ENCODE data around the gene IQCF6.
"Not testable (repeated sequence)": the region's sequence is repeated elsewhere in the genome, so short reads cannot be mapped to it uniquely, and the experiment has no call there.

The IQCF6 gene

DNA sequence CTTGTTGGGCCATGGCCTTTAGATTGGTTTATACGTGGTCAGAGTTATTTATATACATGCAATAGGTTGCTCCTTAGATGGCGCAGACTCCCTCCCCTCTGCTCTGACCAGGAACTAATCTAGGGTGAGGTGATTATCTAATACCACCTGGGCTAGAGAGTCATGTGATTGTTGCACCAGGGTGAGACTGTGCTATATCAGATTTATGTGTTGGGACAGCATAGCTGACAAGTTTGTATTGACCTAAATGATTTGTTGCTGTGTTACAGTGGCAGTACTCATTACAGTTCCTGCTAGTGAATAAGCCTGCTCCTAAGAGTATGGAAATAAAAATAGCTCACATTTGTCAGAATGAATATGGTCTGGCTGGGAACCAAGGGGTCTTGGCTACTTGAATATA, 7.2 kb upstream of the IQCF6 start:
- no peak for DNase-seq

GRCh38 chr3:51778554-51778953, 483 bp downstream of the IQCF6 start:
- no peak for DNase-seq
- in situ Hi-C loops (cut with HindIII; ENCODE audit: low pct_ligation_motif_present, low pct_unique_long_range_greater_than_20kb, low sequenced_read_pairs): no loop called here

More for the DNA sequence above, 7.2 kb upstream of the IQCF6 start:
- in situ Hi-C loops (cut with HindIII; ENCODE audit: low pct_ligation_motif_present, low pct_unique_long_range_greater_than_20kb, low sequenced_read_pairs): no loop called here

GRCh38 chr3:51777985-51778384, 1.1 kb downstream of the IQCF6 start:
- no peak for DNase-seq
- in situ Hi-C loops (cut with HindIII; ENCODE audit: low pct_ligation_motif_present, low pct_unique_long_range_greater_than_20kb, low sequenced_read_pairs): no loop called here

GRCh38 chr3:51773529-51774056, 5.4 kb downstream of the IQCF6 start:
- DNase-seq: no peak
- in situ Hi-C loops (cut with HindIII; ENCODE audit: low pct_ligation_motif_present, low pct_unique_long_range_greater_than_20kb, low sequenced_read_pairs): no loop called here

DNA sequence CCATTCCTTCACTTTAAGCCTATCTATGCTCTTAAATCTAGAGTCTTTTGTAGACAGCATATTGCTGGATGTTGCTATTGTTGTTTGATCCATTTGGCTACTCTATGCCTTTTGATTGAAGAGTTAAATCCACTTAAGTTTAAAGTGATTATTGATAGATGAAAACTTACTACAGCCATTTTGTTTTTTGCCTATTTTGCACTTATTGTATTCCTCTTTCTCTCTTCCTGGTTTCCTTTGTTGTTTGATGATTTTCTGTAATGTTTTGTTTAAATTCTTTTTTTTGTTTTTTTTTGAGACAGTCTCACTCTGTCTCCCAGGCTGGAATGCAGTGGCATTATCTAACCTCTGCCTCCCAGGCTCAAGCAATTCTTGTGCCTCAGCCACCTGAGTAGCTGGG, 19.8 kb downstream of the IQCF6 start:
- in situ Hi-C loops (cut with HindIII; ENCODE audit: low pct_ligation_motif_present, low pct_unique_long_range_greater_than_20kb, low sequenced_read_pairs): no loop called here
- DNase-seq: no peak

GRCh38 chr3:51753763-51754750, 25.0 kb downstream of the IQCF6 start:
- in situ Hi-C loops (cut with HindIII; ENCODE audit: low pct_ligation_motif_present, low pct_unique_long_range_greater_than_20kb, low sequenced_read_pairs); DNase-seq: not testable (repeated sequence)

GRCh38 chr3:51751287-51751686, 27.8 kb downstream of the IQCF6 start:
- DNase-seq: no peak
- in situ Hi-C loops (cut with HindIII; ENCODE audit: low pct_ligation_motif_present, low pct_unique_long_range_greater_than_20kb, low sequenced_read_pairs): no loop called here

DNA sequence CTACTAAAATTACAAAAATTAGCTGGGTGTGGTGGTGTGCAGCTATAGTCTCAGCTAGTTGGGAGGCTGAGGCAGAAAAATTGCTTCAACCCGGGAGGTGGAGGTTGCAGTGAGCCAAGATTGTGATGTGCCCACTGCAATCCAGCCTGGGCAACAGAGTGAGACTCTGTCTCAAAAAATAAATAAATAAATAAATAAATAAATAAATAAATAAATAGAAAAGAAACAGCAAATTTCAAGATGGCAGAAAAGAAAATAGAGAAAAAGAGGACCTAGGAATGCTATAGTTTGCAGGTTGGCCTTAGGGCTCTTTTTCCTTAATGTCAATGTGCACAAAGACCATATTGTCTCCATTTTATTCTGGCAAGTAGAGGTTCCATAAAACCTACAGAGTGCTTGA, 28.2 kb downstream of the IQCF6 start:
- in situ Hi-C loops (cut with HindIII; ENCODE audit: low pct_ligation_motif_present, low pct_unique_long_range_greater_than_20kb, low sequenced_read_pairs): no loop called here
- no peak for DNase-seq

GRCh38 chr3:51748327-51748726, 30.7 kb downstream of the IQCF6 start:
- in situ Hi-C loops (cut with HindIII; ENCODE audit: low pct_ligation_motif_present, low pct_unique_long_range_greater_than_20kb, low sequenced_read_pairs): no loop called here
- DNase-seq: no peak

DNA sequence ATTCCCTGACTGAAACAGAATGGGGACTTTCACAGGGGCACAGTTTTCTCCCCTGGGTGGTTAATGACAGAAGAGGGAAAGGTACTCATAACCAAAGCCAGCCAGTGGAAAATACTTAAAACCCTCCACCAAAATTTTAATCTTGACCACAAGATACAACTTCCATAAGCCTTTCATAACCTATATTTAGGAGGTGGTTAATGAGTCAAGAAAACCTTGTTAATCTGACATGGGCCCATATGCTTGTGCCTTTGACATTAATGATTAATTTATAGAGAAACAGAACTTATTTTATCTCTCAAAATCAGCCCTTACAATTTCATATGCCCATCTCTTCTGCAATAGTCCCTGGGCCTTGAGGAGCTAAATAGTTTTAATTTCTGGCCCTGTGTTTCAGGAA, 31.2 kb downstream of the IQCF6 start:
- in situ Hi-C loops (cut with HindIII; ENCODE audit: low pct_ligation_motif_present, low pct_unique_long_range_greater_than_20kb, low sequenced_read_pairs): no loop called here
- no peak for DNase-seq

GRCh38 chr3:51742978-51743377, 36.1 kb downstream of the IQCF6 start:
- DNase-seq; in situ Hi-C loops (cut with HindIII; ENCODE audit: low pct_ligation_motif_present, low pct_unique_long_range_greater_than_20kb, low sequenced_read_pairs): not testable (repeated sequence)

- DNase-seq; in situ Hi-C loops (cut with HindIII; ENCODE audit: low pct_ligation_motif_present, low pct_unique_long_range_greater_than_20kb, low sequenced_read_pairs): not testable (repeated sequence)
Measured at GRCh38 chr3:51742320-51742719, 36.7 kb downstream of the IQCF6 start.

DNA sequence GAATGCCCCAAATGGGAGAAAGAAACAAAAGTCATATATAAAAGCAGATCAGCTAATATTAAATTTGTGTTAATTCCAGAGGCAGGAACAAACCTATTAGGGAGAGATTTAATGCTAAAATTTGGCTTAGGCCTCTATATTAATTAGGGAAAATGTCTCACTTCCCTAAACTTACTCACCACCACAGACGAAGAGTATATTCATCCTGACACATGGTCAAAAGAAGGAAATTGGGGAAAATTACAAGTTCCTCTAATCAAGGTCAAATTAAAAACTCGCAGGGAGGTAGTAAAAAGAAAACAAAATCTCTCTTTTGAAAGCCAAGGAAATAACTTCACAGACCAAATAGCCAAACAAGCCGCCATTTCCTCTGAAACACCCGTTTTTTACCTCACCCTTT, 39.9 kb downstream of the IQCF6 start:
- in situ Hi-C loops (cut with HindIII; ENCODE audit: low pct_ligation_motif_present, low pct_unique_long_range_greater_than_20kb, low sequenced_read_pairs): no loop called here
- no peak for DNase-seq

- in situ Hi-C loops (cut with HindIII; ENCODE audit: low pct_ligation_motif_present, low pct_unique_long_range_greater_than_20kb, low sequenced_read_pairs): no loop called here
- no peak for DNase-seq
Measured at GRCh38 chr3:51735950-51736349, 43.1 kb downstream of the IQCF6 start.

DNA sequence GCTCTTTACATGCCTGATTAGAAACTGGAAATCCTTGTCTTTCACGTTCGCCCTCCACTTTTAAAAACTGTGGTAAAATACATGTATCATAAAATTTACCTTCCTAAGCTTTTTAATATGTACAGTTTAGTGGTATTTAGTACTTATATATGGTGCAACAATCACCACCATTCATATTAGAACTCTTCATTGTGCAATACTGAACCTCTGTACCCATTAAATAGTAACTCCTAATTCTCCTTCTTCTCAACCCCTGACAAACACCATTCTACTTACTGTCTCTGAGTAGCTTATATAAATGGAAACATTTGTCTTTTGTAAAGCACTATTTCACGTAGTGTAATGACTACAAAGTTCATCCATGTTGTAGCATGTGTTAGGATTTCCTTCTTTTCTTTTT, 44.0 kb downstream of the IQCF6 start:
- in situ Hi-C loops (cut with HindIII; ENCODE audit: low pct_ligation_motif_present, low pct_unique_long_range_greater_than_20kb, low sequenced_read_pairs): no loop called here
- no peak for DNase-seq

- in situ Hi-C loops (cut with HindIII; ENCODE audit: low pct_ligation_motif_present, low pct_unique_long_range_greater_than_20kb, low sequenced_read_pairs): no loop called here
- no peak for DNase-seq
Measured at GRCh38 chr3:51734572-51734907, 44.5 kb downstream of the IQCF6 start.

DNA sequence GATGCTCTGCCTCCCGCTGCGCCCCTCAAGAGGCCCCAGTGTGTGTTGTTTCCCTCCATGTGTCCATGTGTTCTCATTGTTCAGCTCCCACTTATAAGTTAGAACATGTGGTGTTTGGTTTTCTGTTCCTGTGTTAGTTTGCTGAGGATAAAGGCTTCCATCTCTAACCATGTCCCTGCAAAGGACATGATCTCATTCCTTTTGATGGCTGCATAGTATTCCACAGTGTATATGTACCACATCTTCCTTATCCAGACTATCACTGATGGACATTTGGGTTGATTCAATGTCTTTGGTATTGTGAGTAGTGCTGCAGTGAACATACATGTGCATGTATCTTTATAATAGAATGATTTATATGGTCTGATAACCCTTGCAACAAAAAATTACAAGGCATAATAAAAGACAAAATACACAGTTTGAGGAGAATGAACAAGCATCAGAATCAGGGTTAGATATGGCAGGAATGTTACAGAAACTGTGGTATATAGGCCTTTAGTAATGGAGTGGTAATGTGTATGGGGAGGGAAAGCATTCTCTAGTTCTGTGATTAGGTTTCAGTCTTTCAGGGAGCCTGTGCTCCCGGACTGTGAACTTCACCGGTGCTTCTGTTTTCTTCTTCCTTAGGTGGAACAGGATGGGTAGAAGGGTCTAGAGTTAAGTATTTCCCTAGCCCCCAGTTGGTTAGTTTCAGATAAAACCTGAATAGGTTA, 45.0 kb downstream of the IQCF6 start:
- DNase-seq: no peak
- in situ Hi-C loops (cut with HindIII; ENCODE audit: low pct_ligation_motif_present, low pct_unique_long_range_greater_than_20kb, low sequenced_read_pairs): no loop called here

GRCh38 chr3:51729042-51729633, 49.9 kb downstream of the IQCF6 start:
- in situ Hi-C loops (cut with HindIII; ENCODE audit: low pct_ligation_motif_present, low pct_unique_long_range_greater_than_20kb, low sequenced_read_pairs): no loop called here
- DNase-seq: no peak

Data from ACHN (cell line).